Measurements from ENCODE around the gene TMEM53. TPM values are rescaled to one million over a fixed set of nuclear protein-coding genes. Genes with fewer than 3 reads are reported as not detected.

The TMEM53 gene
- total RNA-seq, 1 donor from 2014 or later = 7.3 TPM

- Mint-ChIP-seq H3K4me3 (ENCODE audit: unreplicated experiment) (no peak overlapping the region), H3K4me1 (ENCODE audit: low read depth, unreplicated experiment) (no peaks in the 10 kb centered on the region), H3K27ac (ENCODE audit: unreplicated experiment) (no peak overlapping the region), H3K36me3 (ENCODE audit: low read depth, unreplicated experiment) (no peaks in the 10 kb centered on the region), H3K9me3 (ENCODE audit: unreplicated experiment) (peaks cover 1% of the 10 kb centered on the region), H3K27me3 (ENCODE audit: low read depth, unreplicated experiment) (peaks cover 15% of the 10 kb centered on the region)
- Histone ChIP-seq H3K27me3 (ENCODE audit: insufficient read depth, low read length) (peaks cover 35% of the 10 kb centered on the region), H4K20me1 (ENCODE audit: insufficient read depth, low read length) (no peaks in the 10 kb centered on the region), H3K4me2 (ENCODE audit: low read length) (no peak overlapping the region), H3K4me3 (ENCODE audit: insufficient read depth, low read depth, low read length) (no peak overlapping the region), H3K9me3 (ENCODE audit: insufficient read depth, low read depth, low read length) (no peaks in the 10 kb centered on the region), H3K27ac (ENCODE audit: low read depth, low read length) (no peak overlapping the region), H3K9ac (ENCODE audit: low read length) (no peak overlapping the region), H3K36me3 (ENCODE audit: insufficient read depth, low read length) (no peaks in the 10 kb centered on the region), H3K4me1 (ENCODE audit: insufficient read depth, low read length) (no peaks in the 10 kb centered on the region), H3K79me2 (ENCODE audit: insufficient read depth, low read length) (no peaks in the 10 kb centered on the region), H2AFZ (ENCODE audit: low read depth, low read length) (no peak overlapping the region)
- DNase-seq (ENCODE audit: low read depth) (no peak), FAIRE-seq (no peak)
- no peak for TF ChIP-seq CTCF (IDR thresholded peaks at IDR 0.05; ENCODE audit: insufficient read depth, low read depth, low read length)
- TF ChIP-seq EZH2 (IDR thresholded peaks at IDR 0.05; ENCODE audit: insufficient read depth, low read length) = no peak
Measured at GRCh38 chr1:44604157-44604955, 69.9 kb downstream of the TMEM53 start.

- no peak overlapping the region for H3K27ac ChIP-seq (ENCODE audit: low read depth, low read length)
- H3K27me3 ChIP-seq (ENCODE audit: insufficient read depth, low read length) = peaks cover 35% of the 10 kb centered on the region
- TF ChIP-seq CTCF (IDR thresholded peaks at IDR 0.05; ENCODE audit: insufficient read depth, low read depth, low read length) (no peak), EZH2 (IDR thresholded peaks at IDR 0.05; ENCODE audit: insufficient read depth, low read length) (no peak)
- no peak for FAIRE-seq
- no peak overlapping the region for H3K4me2 ChIP-seq (ENCODE audit: low read length)
- Mint-ChIP-seq H3K4me3 (ENCODE audit: unreplicated experiment) (no peak overlapping the region), H3K36me3 (ENCODE audit: low read depth, unreplicated experiment) (no peaks in the 10 kb centered on the region), H3K27ac (ENCODE audit: unreplicated experiment) (no peak overlapping the region), H3K4me1 (ENCODE audit: low read depth, unreplicated experiment) (no peaks in the 10 kb centered on the region), H3K27me3 (ENCODE audit: low read depth, unreplicated experiment) (peaks cover 16% of the 10 kb centered on the region), H3K9me3 (ENCODE audit: unreplicated experiment) (no peaks in the 10 kb centered on the region)
- no peak overlapping the region for H2AFZ ChIP-seq (ENCODE audit: low read depth, low read length)
- no peaks in the 10 kb centered on the region for H3K9me3 ChIP-seq (ENCODE audit: insufficient read depth, low read depth, low read length)
- H3K36me3 ChIP-seq (ENCODE audit: insufficient read depth, low read length) = no peaks in the 10 kb centered on the region
- H3K9ac ChIP-seq (ENCODE audit: low read length) = no peak overlapping the region
- no peak for DNase-seq (ENCODE audit: low read depth)
- H3K4me1 ChIP-seq (ENCODE audit: insufficient read depth, low read length) = no peaks in the 10 kb centered on the region
- H3K79me2 ChIP-seq (ENCODE audit: insufficient read depth, low read length) = no peaks in the 10 kb centered on the region
- H3K4me3 ChIP-seq (ENCODE audit: insufficient read depth, low read depth, low read length) = no peak overlapping the region
- H4K20me1 ChIP-seq (ENCODE audit: insufficient read depth, low read length) = no peaks in the 10 kb centered on the region
Measured at GRCh38 chr1:44603718-44604117, 70.6 kb downstream of the TMEM53 start.

Other genes starting within 250 kb of the TMEM53 start
- 2.5 and 4.8 TPM in 2 replicates for gene ARMH1, start 233 bp upstream of the TMEM53 start, total RNA-seq
- not detected in 2 replicates for gene RNU5D-1, start 56.7 kb upstream of the TMEM53 start, total RNA-seq
- 1.9 and 3.2 TPM in 2 replicates for gene KIF2C, start 65.4 kb upstream of the TMEM53 start, total RNA-seq
- 1,108 and 1,187 TPM in 2 replicates for gene RPS8, start 101.1 kb upstream of the TMEM53 start, total RNA-seq
- 0.26 TPM in 1 of 2 replicates, not detected in the other for gene BEST4, start 113.7 kb upstream of the TMEM53 start, total RNA-seq
- gene PLK3, start 125.9 kb upstream of the TMEM53 start, total RNA-seq = 62.0 and 66.4 TPM in 2 replicates
- 0.50 and 0.53 TPM in 2 replicates for gene DYNLT4, start 132.9 kb upstream of the TMEM53 start, total RNA-seq
- 30.3 and 30.6 TPM in 2 replicates for gene BTBD19, start 134.0 kb upstream of the TMEM53 start, total RNA-seq
- gene PTCH2, start 168.8 kb upstream of the TMEM53 start, total RNA-seq = 0.65 and 0.89 TPM in 2 replicates

Measured in astrocyte (in vitro differentiated cells and primary cell).